Kidney epithelial cell (primary cell): Measurements from ENCODE around the gene ACTN3. TPM values are rescaled to one million over a fixed set of nuclear protein-coding genes. Genes with fewer than 3 reads are reported as not detected.

ENCODE experiments used
- DNase-seq: peaks from one replicate; pipeline ENCODE4 v3.0.0-alpha.2; 2010; ENCODE audit warnings: low read depth
- H3K27me3 ChIP-seq: 2 replicates; pipeline ENCODE4 v1.6.0; 2011; ENCODE audit warnings: low read length; ENCODE audit not compliant: control insufficient read depth, insufficient read depth
- H3K36me3 ChIP-seq: 2 replicates; pipeline ENCODE4 v1.5.1; 2011; ENCODE audit warnings: low read length; ENCODE audit not compliant: control insufficient read depth, insufficient read depth
- H3K4me3 ChIP-seq: 2 replicates; pipeline ENCODE4 v1.5.1; 2011; ENCODE audit warnings: low read depth, mild to moderate bottlenecking, control low read depth, low read length
- total RNA-seq: library from RNA; depleted of rRNA; stranded (reverse); fragments of >200 nt; gene quantifications from 2 replicates; pipeline ENCODE4 v1.2.3, GENCODE V29; 2015
- TF ChIP-seq, protein P1 (sequence below): IDR thresholded peaks from 2 replicates; pipeline ENCODE4 v1.5.1; 2011; ENCODE audit warnings: mild to moderate bottlenecking, moderate library complexity, low read length, control low read depth, inconsistent platforms; ENCODE audit not compliant: insufficient read depth, poor library complexity, severe bottlenecking

ACTN3 gene
- total RNA-seq: not detected in 2 replicates

DNA sequence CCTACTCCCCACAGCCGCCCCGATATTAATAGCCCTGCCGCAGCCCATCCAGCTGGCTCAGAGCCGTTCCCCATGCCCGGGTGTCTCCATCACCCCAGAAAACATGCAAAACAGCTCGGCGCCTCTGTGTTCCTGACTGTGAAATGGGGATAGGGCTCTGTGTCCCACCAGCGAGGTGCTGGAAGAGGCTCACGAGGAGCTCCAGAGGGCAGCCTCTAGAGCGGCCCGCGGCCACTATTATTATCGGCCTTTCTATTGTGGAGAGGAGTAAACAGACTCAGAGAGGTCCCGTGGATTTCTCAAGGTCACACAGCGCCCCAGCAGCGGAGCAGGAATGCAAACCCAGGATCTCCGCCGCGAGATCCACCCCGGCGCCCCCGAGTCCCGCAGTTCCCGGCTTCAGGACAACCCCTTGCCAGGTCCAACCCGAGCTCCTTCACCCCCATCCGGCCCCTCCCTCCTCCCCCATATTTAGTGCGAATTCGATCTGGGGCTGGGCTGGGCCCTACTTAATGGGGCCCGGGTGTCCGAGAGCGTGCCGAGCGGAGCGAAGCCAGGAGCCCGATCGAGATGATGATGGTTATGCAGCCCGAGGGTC is at the start of gene ACTN3:
ACTN3 (plus strand) TSS at position 536 of the 598 bp plus-strand sequence; CDS start at position 571, 35 bp downstream.
- Histone ChIP-seq H3K27me3 (peaks cover 26% of the 10 kb centered on the region), H3K36me3 (no peaks in the 10 kb centered on the region), H3K4me3 (peak within 1 kb of the TSS; percentile 83)
- no peak for DNase-seq
- TF ChIP-seq, protein P1, sequence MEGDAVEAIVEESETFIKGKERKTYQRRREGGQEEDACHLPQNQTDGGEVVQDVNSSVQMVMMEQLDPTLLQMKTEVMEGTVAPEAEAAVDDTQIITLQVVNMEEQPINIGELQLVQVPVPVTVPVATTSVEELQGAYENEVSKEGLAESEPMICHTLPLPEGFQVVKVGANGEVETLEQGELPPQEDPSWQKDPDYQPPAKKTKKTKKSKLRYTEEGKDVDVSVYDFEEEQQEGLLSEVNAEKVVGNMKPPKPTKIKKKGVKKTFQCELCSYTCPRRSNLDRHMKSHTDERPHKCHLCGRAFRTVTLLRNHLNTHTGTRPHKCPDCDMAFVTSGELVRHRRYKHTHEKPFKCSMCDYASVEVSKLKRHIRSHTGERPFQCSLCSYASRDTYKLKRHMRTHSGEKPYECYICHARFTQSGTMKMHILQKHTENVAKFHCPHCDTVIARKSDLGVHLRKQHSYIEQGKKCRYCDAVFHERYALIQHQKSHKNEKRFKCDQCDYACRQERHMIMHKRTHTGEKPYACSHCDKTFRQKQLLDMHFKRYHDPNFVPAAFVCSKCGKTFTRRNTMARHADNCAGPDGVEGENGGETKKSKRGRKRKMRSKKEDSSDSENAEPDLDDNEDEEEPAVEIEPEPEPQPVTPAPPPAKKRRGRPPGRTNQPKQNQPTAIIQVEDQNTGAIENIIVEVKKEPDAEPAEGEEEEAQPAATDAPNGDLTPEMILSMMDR: no peak

DNA sequence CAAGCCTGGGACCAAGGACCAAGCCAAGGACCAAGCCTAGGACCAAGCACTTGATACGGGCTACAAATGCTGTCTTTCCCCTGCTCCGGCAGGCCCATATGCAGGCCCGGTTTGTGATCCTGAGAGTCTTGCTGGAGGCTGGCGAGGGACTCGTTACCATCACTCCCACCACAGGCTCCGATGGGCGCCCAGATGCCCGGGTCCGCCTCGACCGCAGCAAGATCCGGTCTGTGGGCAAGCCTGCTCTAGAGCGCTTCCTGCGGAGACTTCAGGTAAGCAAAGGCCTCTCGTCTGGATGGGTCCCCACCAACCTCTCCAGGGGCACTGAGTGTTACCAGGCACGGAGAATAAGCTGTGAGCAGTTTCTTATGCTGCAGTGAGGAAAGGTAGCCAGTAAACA is 49.5 kb upstream of the ACTN3 start:
- TF ChIP-seq, protein P1: no peak
- H3K36me3 ChIP-seq: peaks cover 5% of the 10 kb centered on the region
- H3K27me3 ChIP-seq: no peaks in the 10 kb centered on the region
- no peak overlapping the region for H3K4me3 ChIP-seq
- DNase-seq: no peak

DNA sequence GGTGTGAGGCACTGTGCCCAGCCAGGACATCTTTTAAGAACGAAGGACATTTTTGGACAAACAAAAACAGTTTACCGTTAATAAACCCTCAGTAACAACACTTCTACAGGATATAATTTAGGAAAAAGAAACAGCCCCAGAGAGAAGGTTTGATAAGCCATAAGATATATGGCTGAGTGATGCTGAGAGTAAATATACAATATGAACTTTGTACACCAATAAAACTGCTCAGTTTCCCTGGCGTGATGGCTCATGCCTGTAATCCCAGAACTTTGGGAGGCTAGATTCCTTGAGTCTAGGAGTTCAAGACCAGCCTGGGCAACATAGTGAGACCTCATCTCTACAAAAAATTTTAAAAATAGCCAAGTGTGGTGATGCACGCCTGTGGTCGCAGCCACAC is 48.2 kb upstream of the ACTN3 start:
- no peak for DNase-seq
- TF ChIP-seq, protein P1: no peak
- Histone ChIP-seq H3K36me3 (peaks cover 3% of the 10 kb centered on the region), H3K27me3 (no peaks in the 10 kb centered on the region), H3K4me3 (no peak overlapping the region)

DNA sequence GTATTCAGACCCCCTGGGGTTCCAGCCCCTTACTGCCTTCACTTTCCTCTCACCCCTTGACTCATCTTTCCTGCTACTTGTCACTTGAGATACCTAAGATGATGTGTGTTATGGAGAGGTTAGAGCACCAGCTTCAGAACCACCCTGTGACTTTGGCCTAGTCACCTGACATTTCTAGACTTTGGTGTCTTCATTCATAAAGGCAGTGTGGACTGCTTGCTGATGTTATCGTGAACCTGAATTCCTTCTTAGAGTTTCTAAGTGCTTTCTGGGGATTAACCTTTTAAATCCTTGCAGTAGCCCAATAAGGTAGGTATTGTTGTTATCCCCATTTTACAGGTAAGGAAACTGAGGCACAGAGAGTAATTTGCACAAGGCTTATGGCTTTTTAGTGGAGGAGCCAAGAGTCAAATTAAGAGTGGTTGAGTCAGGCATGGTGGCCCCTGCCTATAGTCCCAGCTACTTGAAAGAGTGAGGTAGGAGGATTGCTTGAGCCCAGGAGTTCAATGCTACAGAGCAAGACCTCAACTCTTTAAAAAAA is 41.4 kb upstream of the ACTN3 start:
- DNase-seq: no peak
- Histone ChIP-seq H3K27me3 (no peaks in the 10 kb centered on the region), H3K36me3 (no peaks in the 10 kb centered on the region), H3K4me3 (no peak overlapping the region)
- TF ChIP-seq, protein P1: no peak

DNA sequence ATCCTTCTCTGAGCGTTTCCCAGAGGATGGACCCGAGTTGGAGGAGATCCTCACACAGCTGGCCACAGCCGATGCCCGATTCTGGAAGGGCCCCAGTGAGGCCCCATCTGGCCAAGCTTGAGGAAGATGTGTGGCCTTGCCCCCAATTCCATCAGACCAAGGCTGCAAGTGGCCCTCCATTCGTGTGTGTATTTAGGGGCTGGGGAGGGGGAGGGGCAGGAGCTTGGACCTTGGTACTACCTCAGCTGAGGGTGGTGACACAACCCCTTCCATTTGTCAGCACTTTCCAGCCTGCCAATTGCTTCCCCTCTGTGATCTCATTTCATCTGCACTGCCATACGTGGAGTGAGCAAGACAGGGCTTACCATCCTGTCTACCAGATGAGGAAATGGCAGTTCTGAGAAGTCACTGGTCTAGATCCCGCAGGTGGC is 37.6 kb upstream of the ACTN3 start:
- TF ChIP-seq, protein P1: no peak
- Histone ChIP-seq H3K4me3 (no peak overlapping the region), H3K36me3 (no peaks in the 10 kb centered on the region), H3K27me3 (no peaks in the 10 kb centered on the region)
- no peak for DNase-seq
